HG02885 (cell line): ENCODE measurements around the gene PANK1.
A peak's percentile ranks its signal among the peaks of the same experiment; 100 is the strongest.
"Not testable (repeated sequence)": the region's sequence is repeated elsewhere in the genome, so short reads cannot be mapped to it uniquely, and the experiment has no call there.

Experiments used
- ATAC-seq: cut with Tn5 transposase; IDR thresholded peaks from one replicate; pipeline ENCODE4 v1.9.1; 2021; ENCODE audit warnings: mild to moderate bottlenecking; ENCODE audit not compliant: unreplicated experiment, poor library complexity

The PANK1 gene

GRCh38 chr10:89624020-89624419 lies 21.0 kb downstream of the PANK1 start:
- no peak for ATAC-seq

- no peak for ATAC-seq
Observed at GRCh38 chr10:89622151-89622550, 22.9 kb downstream of the PANK1 start.

- no peak for ATAC-seq
Observed at GRCh38 chr10:89621438-89621837, 23.6 kb downstream of the PANK1 start.

GRCh38 chr10:89620296-89620695 lies 24.7 kb downstream of the PANK1 start:
- not testable (repeated sequence) for ATAC-seq

GRCh38 chr10:89615824-89616223 lies 29.2 kb downstream of the PANK1 start:
- no peak for ATAC-seq

- no peak for ATAC-seq
Observed at GRCh38 chr10:89615112-89615511, 29.9 kb downstream of the PANK1 start.

- no peak for ATAC-seq
Observed at GRCh38 chr10:89613582-89613981, 31.5 kb downstream of the PANK1 start.

- no peak for ATAC-seq
Observed at GRCh38 chr10:89611282-89611681, 33.8 kb downstream of the PANK1 start.

- peak; percentile 99 for ATAC-seq
Observed at GRCh38 chr10:89609833-89610346, 35.2 kb downstream of the PANK1 start.

GRCh38 chr10:89604200-89604599 lies 40.8 kb downstream of the PANK1 start:
- ATAC-seq: no peak

- ATAC-seq: no peak
Observed at GRCh38 chr10:89602919-89603318, 42.1 kb downstream of the PANK1 start.

- no peak for ATAC-seq
Observed at GRCh38 chr10:89601728-89602361, 43.2 kb downstream of the PANK1 start.

- ATAC-seq: no peak
Observed at GRCh38 chr10:89600041-89600440, 45.0 kb downstream of the PANK1 start.

GRCh38 chr10:89593043-89593442 lies 52.0 kb downstream of the PANK1 start:
- ATAC-seq: no peak

- no peak for ATAC-seq
Observed at GRCh38 chr10:89592539-89592938, 52.5 kb downstream of the PANK1 start.

GRCh38 chr10:89591796-89592271 lies 53.2 kb downstream of the PANK1 start:
- ATAC-seq: no peak

- ATAC-seq: no peak
Observed at GRCh38 chr10:89591111-89591795, 53.8 kb downstream of the PANK1 start.

- no peak for ATAC-seq
Observed at GRCh38 chr10:89590326-89590725, 54.7 kb downstream of the PANK1 start.

- no peak for ATAC-seq
Observed at GRCh38 chr10:89589101-89589720, 55.8 kb downstream of the PANK1 start.

GRCh38 chr10:89588671-89589070 lies 56.4 kb downstream of the PANK1 start:
- no peak for ATAC-seq

GRCh38 chr10:89582022-89582421 lies 63.0 kb downstream of the PANK1 start:
- no peak for ATAC-seq
